Measurements from ENCODE around the gene MAP4K5. TPM values are rescaled to one million over a fixed set of nuclear protein-coding genes. Genes with fewer than 3 reads are reported as not detected.

Gene MAP4K5
- 89.2 and 108 TPM in 2 replicates for total RNA-seq

DNA sequence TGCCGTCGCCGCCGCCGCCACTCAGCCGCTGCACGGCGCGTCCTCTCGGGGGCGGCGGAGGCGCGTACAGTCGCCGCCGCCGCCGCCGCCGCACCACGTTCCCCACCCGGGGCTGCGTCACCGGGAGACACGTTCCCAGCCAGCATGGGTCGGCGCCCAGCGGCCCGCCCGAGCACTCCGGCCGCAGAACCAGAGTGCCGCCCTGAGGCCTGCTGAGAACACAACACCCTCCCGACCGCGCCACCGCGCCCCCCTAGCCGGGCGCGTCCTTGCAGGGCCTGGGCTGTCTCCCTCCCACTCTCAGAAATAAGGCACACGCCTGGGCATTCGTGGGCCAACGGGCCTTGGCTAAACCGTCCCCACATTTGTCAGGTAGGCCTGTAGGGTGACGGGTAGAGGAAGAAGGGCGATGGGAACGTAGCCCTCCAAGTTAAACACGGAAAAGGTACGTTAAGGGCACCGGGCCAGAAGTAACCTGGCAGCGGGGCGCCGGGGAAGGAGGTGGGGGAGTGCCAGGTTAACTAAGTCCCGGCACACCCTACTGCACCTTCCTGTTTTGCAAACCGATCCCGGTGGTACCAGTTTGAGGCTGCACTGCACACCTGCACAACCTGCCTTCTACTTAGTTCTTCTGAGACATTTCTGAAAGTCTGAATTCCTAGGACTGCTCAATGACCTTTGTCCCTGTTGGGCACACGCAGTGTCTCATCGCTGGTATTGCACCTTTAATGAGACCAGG lies at the start of gene MAP4K5:
Gene MAP4K5 (minus strand): TSS at position 68 of the 739 bp plus-strand sequence. CDS start 520 bp downstream, outside the sequence.

DNA sequence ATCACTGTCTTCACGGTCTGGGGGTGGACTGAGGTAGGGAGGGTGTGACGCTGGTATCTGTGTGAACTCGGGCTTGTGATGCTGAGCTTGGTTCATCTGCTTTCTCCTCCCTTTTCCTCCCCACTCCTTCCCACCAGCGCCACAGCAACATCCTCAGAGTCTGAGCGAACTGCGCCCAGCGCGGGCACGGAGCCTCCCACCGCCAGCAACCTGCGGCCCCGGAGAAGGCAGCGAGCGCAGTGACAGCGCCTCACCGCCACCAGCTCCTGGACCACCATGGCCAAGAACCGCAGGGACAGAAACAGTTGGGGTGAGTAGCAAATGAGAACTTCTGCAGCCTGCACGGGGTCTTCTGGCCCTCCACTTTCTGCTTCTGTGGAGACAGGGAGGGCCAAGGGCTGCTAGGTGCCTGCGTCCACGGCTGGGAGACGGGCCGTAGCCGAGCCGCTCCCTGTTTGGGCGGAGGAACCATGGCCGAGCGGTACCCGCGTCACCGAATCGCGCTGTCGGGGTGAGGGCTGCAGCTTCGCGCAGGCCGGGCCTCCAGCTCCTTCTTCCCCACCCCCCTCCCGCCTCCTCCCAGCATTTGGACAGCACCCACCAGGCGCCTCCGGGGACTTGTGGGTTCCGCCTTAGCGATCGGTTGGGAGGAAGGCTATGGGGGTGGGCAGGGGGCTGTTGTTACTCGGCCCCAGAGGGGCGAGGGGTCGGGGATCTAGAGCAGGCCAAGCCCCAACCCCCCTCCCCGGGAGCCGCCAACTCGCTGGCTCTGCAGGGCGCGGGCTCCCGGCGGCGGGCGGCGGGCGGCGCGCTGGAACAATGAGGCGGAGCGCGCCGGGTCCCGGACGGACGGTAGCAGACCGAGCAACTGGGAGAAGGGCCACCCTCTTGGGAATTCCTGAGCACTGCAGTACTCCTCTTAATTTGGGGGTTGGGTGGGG lies 27.9 kb upstream of the MAP4K5 start, which contains the start of gene ATL1:
Gene ATL1 (plus strand): TSS at position 156 of the 941 bp plus-strand sequence. CDS start 121 bp downstream, at position 277.

DNA sequence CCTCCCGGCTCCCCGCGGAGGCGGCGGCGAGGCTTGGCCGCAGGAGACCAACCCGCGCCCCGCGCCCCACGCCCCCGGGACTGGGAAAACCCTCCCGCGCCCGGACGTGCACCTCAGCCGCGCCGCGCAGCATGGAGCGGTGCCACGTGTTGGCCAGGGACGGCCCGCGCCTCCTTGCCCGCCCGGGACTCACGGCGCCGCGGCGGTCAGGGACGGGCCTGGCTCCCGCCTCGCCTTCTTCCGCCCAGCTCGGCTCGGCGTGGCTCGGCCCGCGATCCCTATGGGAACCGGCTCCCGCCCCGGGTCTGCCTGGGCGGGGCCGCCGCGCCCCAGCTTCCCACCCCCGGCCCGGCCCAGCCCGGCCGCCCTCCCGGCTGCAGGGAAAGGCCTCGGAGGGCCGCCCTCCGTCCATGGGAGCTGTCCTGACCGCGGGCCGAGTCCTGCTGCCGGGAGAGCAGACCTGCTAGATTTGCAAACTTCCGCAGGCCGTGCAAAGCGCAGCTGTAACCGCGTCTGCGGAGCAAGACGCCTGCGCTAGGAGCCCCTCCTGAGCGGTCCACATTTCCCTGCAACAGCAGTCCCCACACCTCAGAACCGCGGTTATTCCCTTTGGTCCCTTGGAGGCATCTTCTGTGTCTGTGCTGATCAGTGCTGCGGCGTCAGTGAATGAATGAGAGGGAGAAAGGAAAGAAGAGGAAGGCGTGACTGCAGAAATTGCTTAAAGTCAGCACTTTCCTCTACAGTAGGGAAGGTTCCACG lies 135.6 kb downstream of the MAP4K5 start, which contains the start of gene CDKL1:
Gene CDKL1 (minus strand): TSS at position 251 of the 759 bp plus-strand sequence. CDS start 1,013 bp downstream, outside the sequence.

Small RNA genes within 50 kb of the gene (small RNA-seq; reads per million reads assigned to genes)
- gene RF00019 (not detected), gene SNRPGP1 (not detected)

Other genes starting within 250 kb of the MAP4K5 start
- gene L2HGDH, start 220.3 kb downstream of the MAP4K5 start, total RNA-seq, result 4.8 and 7.0 TPM in 2 replicates
- 8.2 and 10.1 TPM in 2 replicates for gene DMAC2L, start 220.2 kb downstream of the MAP4K5 start, total RNA-seq
- 10.0 and 17.9 TPM in 2 replicates for gene CDKL1, start 135.7 kb downstream of the MAP4K5 start, total RNA-seq
- 1.2 and 2.5 TPM in 2 replicates for gene ATL1, start 27.6 kb upstream of the MAP4K5 start, total RNA-seq
- 29.5 and 31.4 TPM in 2 replicates for gene SAV1, start 135.7 kb upstream of the MAP4K5 start, total RNA-seq